ENCODE measurements around the gene HM13. TPM values are rescaled to one million over a fixed set of nuclear protein-coding genes. Genes with fewer than 3 reads are reported as not detected.

Gene HM13
- total and polyA plus RNA-seq, 11 donors, result 22.3 to 119 (median 41.0) TPM

DNA sequence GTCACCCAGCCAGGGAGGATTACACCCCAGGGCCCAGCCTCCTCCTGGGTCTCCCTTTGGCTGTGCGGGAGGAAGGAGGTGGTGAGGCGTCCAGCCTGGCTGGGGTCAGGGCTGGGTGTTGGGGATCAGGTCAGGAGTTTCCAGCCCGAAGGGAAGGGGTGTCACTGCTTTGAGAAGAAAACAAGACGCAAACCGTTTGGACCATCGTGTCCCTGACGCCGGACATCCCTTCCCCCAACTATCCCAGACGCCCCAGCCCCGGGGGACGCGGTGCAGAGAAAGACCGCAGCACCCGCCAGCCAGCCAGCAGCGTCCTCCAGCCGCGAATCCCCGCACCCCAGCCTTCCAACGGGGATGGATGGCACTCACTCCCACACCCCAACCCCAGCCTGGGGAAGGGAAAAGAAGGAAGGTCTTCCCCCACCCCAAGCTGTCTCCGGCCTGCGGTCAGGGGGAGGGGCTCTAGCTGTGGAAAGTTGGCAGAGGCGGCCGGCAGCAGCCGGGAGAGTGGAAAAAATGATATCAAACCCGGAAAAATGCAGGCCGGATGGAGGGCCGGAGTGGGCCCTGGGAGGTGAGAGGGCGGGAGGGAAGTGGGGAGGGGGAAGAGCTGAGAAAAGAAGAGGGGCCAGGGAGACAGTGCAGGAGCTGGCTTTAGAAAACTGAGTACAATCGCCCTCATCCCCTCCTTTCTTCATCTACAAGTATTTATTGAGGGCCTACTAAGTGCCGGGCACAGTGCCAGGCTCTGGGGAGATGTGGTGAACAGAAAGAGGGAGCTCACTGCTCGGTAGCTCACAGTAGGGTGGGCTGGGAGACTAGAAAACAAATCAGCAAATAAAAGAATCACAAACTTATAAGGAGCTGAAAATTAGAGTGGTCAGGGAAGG is 28.5 kb upstream of the HM13 start:
- peak; percentile 78 to 90 (median 83) for DNase-seq
- peak overlapping the region; percentile 64 to 98 (median 78) for H3K27ac ChIP-seq
- H3K4me1 ChIP-seq, result peaks cover 0 to 32% (median 3%) of the 10 kb centered on the region in 12 donors
- H3K9me3 ChIP-seq, result no peaks in the 10 kb centered on the region
- 6 to 12% (median 9%) methylated on average over 18 to 31 of the region's 31 CpGs for WGBS, 4 donors
- peak overlapping the region in 10 of 12 donors; percentile 3 to 48 (median 38) for H3K4me3 ChIP-seq
- peak; percentile 68 to 94 (median 92) for ATAC-seq
- TF ChIP-seq POLR2A (IDR thresholded peaks at IDR 0.05) (no peak), CTCF (IDR thresholded peaks at IDR 0.05) (no peak)
- peaks cover 0 to 12% (median 0%) of the 10 kb centered on the region in 9 donors for H3K27me3 ChIP-seq
- intact Hi-C loops (cut with DNase I), result no loop called here
- no peaks in the 10 kb centered on the region for H3K36me3 ChIP-seq

DNA sequence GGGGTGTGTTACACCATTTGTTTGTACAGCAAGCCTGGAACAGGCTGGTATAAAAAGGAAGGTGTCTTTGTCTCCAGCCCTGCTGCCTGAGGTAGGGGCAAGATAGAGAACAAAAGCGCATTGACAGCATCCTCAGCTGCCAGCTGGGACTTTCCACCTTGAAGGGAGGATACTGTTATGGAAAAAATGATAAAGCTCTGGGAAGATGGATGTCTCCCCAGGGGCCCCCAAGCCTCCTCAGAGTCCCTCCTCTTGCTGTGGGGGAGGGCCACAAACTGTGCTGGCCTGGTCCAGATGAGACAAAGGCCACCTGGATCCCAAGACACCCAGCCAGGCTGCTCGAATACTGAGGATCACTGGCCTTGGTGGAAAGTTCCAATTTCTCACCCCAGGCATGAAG is 26.1 kb upstream of the HM13 start:
- ATAC-seq, result peak in 1 of 4 donors; percentile 3
- H3K27ac ChIP-seq, result peak overlapping the region in 5 of 12 donors; percentile 8 to 92 (median 55)
- H3K9me3 ChIP-seq, result no peaks in the 10 kb centered on the region
- H3K27me3 ChIP-seq, result peaks cover 0 to 17% (median 0%) of the 10 kb centered on the region in 9 donors
- TF ChIP-seq CTCF (IDR thresholded peaks at IDR 0.05) (no peak), POLR2A (IDR thresholded peaks at IDR 0.05) (no peak)
- intact Hi-C loops (cut with DNase I), result no loop called here
- 52 to 69% (median 54%) methylated on average over 2 of the region's 2 CpGs for WGBS, 4 donors
- no peaks in the 10 kb centered on the region for H3K36me3 ChIP-seq
- peak in 2 of 5 donors; percentile 36 to 53 for DNase-seq
- no peak overlapping the region for H3K4me3 ChIP-seq
- H3K4me1 ChIP-seq, result peaks cover 0 to 32% (median 3%) of the 10 kb centered on the region in 12 donors

DNA sequence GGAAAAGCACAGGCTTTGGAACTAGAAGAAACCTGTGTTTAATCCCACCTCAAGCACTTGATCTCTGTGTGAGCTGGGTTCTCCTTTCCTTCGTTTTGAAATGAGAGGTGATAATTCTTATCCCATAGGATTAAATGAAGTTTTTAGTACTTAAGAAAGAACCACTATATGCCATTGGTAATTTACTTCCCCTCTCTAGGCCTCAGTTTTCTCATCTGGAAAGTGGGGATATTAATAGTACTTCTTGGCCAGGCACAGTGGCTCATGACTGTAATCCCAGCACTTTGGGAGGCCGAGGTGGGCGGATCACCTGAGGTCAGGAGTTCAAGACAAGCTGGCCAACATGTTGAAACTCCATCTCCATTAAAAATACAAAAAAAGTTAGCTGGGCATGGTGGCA is 25.1 kb upstream of the HM13 start:
- intact Hi-C loops (cut with DNase I), result no loop called here
- DNase-seq (no peak), ATAC-seq (no peak)
- H3K36me3 ChIP-seq, result no peaks in the 10 kb centered on the region
- H3K4me3 ChIP-seq, result no peak overlapping the region
- TF ChIP-seq POLR2A (IDR thresholded peaks at IDR 0.05) (no peak), CTCF (IDR thresholded peaks at IDR 0.05) (no peak)
- 73 to 87% (median 79%) methylated on average over 3 of the region's 3 CpGs for WGBS, 4 donors
- H3K9me3 ChIP-seq, result no peaks in the 10 kb centered on the region
- peak overlapping the region in 1 of 12 donors; percentile 55 for H3K27ac ChIP-seq
- H3K4me1 ChIP-seq, result peaks cover 0 to 32% (median 3%) of the 10 kb centered on the region in 12 donors
- H3K27me3 ChIP-seq, result peaks cover 0 to 16% (median 0%) of the 10 kb centered on the region in 9 donors

DNA sequence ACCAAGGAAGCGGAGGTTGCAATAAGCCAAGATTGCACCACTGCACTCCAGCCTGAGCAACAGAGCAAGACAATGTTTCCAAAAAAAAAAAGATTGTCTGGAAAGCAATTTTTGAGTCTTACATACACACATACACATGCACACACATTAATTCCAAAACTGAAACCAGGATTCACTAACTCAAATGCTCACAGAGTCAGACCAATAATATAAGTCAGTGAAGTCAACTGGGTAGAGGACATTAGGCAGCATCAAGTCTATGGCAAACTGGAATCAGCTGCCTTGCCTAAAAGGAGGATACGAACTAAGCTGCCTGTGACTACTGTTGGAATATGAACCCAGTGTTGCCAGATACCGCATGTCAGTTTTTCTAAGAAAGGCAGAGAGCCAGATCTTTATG is 23.5 kb upstream of the HM13 start:
- DNase-seq (no peak), ATAC-seq (no peak)
- H3K27me3 ChIP-seq, result peaks cover 0 to 7% (median 0%) of the 10 kb centered on the region in 9 donors
- H3K4me3 ChIP-seq, result no peak overlapping the region
- no peak overlapping the region for H3K27ac ChIP-seq
- H3K36me3 ChIP-seq, result no peaks in the 10 kb centered on the region
- WGBS, 4 donors, result 90 to 94% (median 92%) methylated on average over 3 of the region's 3 CpGs
- H3K4me1 ChIP-seq, result peaks cover 0 to 28% (median 4%) of the 10 kb centered on the region in 12 donors
- H3K9me3 ChIP-seq, result no peaks in the 10 kb centered on the region
- TF ChIP-seq POLR2A (IDR thresholded peaks at IDR 0.05) (no peak), CTCF (IDR thresholded peaks at IDR 0.05) (no peak)
- intact Hi-C loops (cut with DNase I), result no loop called here
